Panc1 (cell line): Measurements from ENCODE around the gene ARL14. TPM values are rescaled to one million over a fixed set of nuclear protein-coding genes. Genes with fewer than 3 reads are reported as not detected.

Experiments used
- ATAC-seq: fragments of 200-7000 bp; cut with Tn5 transposase; 2 replicates; pipeline ENCODE4 v1.9.1; 2020; ENCODE audit warnings: mild to moderate bottlenecking, moderate library complexity
- BruUV-seq: library from RNA; stranded (reverse); fragments of 400-500 nt; replicated peaks from 2 replicates; lab custom pipeline; 2021; lab: Mats Ljungman, UMichigan
- CTCF ChIA-PET: fragments of 300-600 bp; sonication (Branson Sonifier 250); formaldehyde crosslinking; loops from one replicate; lab custom pipeline; 2022; ENCODE audit warnings: antibody characterized with exemption; lab: Charles Lee
- POLR2A ChIA-PET: fragments of 300-600 bp; sonication (Branson Sonifier 250); formaldehyde crosslinking; loops from one replicate; lab custom pipeline; 2022; ENCODE audit warnings: antibody characterized with exemption; lab: Charles Lee
- DNase-seq: peaks from one replicate; pipeline ENCODE4 v3.0.0-alpha.2; 2010; ENCODE audit warnings: low read depth, low spot score
- H3K27ac ChIP-seq: 2 replicates; pipeline ENCODE4 v1.5.1; 2011; ENCODE audit warnings: mild to moderate bottlenecking, low read length, inconsistent platforms
- H3K27me3 ChIP-seq: fragments of 200-500 bp; sonication (Bioruptor generic); 2 replicates; pipeline ENCODE4 v1.6.0; 2014; ENCODE audit warnings: low read length, inconsistent platforms; ENCODE audit not compliant: control insufficient read depth, insufficient read depth
- H3K36me3 ChIP-seq: fragments of 200-500 bp; sonication (Bioruptor generic); 2 replicates; pipeline ENCODE4 v1.5.1; 2014; ENCODE audit warnings: inconsistent platforms, mild to moderate bottlenecking, low read length, moderate library complexity; ENCODE audit not compliant: control insufficient read depth, insufficient read depth
- H3K4me1 ChIP-seq: 2 replicates; pipeline ENCODE4 v1.5.1; 2011; ENCODE audit warnings: inconsistent platforms, mild to moderate bottlenecking, low read length, moderate library complexity; ENCODE audit not compliant: control insufficient read depth, insufficient read depth
- H3K4me3 ChIP-seq, 2 experiments: 2 replicates each; pipeline ENCODE4 v1.5.1; 2011 to 2012; ENCODE audit warnings: low read depth in 2 of 2, low read length in 2 of 2, mild to moderate bottlenecking in 2 of 2, inconsistent platforms in 1 of 2, moderate library complexity in 1 of 2
- H3K9me3 ChIP-seq: fragments of 200-500 bp; sonication (Bioruptor generic); 2 replicates; pipeline ENCODE4 v1.5.1; 2014; ENCODE audit warnings: low read depth, mild to moderate bottlenecking, inconsistent platforms, low read length, moderate library complexity; ENCODE audit not compliant: control insufficient read depth, insufficient read depth
- POLR2AphosphoS5 ChIP-seq: IDR thresholded peaks from 2 replicates; pipeline ENCODE4 v1.6.1; 2012; ENCODE audit warnings: mild to moderate bottlenecking, low read depth, low read length, moderate library complexity
- SIN3A ChIP-seq: IDR thresholded peaks from 2 replicates; pipeline ENCODE4 v1.6.1; 2012; ENCODE audit warnings: low read depth, mild to moderate bottlenecking, low read length, moderate library complexity, borderline replicate concordance; ENCODE audit not compliant: insufficient read depth
- TCF7L2 ChIP-seq: IDR thresholded peaks from 2 replicates; pipeline ENCODE4 v1.6.1; 2011; ENCODE audit warnings: mild to moderate bottlenecking, low read depth, low read length, inconsistent platforms
- in situ Hi-C: cut with HindIII; loops from 2 replicates; pipeline ENCODE4 v1.10.0; 2016; ENCODE audit warnings: low sequenced_read_pairs, low pct_unique_long_range_greater_than_20kb
- intact Hi-C: fragments of 100-400 bp; cut with micrococcal nuclease; formaldehyde crosslinking; loops from one replicate; pipeline ENCODE4 v1.10.0; 2022; ENCODE audit not compliant: unreplicated experiment
- total RNA-seq: library from RNA; stranded (reverse); gene quantifications from one replicate; pipeline ENCODE4 v1.2.1, GENCODE V29; 2021; ENCODE audit not compliant: unreplicated experiment
- TF ChIP-seq, protein P1 (sequence below): fragments of 450-650 bp; IDR thresholded peaks from 2 replicates; pipeline ENCODE4 v1.5.1; 2017; ENCODE audit warnings: mild to moderate bottlenecking
- TF ChIP-seq, protein P2 (sequence below), 2 experiments: IDR thresholded peaks; 2 replicates each; pipeline ENCODE4 v1.6.1; 2011 to 2012; ENCODE audit warnings: low read depth in 2 of 2, control low read depth in 1 of 2, low read length in 1 of 2, mild to moderate bottlenecking in 1 of 2, moderate library complexity in 1 of 2; ENCODE audit not compliant: insufficient read depth in 1 of 2

The ARL14 gene
- total RNA-seq, 1 experiment from 2014 or later = 2.5 TPM

DNA sequence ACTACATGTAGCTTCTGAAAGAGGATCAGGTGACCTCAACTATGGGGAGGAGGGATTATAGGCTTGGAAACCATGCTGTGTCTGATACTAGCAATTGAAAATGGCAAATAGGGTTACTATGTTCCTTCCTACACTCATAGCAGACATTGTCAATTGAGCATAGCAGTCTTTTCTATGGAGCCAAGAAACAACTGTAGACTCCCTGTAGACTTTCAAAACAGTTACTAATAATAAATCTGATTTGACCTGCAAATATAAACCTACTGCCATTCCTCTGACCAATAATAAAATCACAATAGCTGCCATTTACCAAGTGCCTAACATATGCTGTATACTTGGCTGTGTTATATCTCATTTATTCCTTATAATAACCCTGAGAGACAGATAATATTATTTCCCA is 8.5 kb upstream of the ARL14 start:
- intact Hi-C loops = no loop called here
- H3K4me3 ChIP-seq = no peak overlapping the region
- no peaks in the 10 kb centered on the region for H3K36me3 ChIP-seq
- TF ChIP-seq, protein P1, sequence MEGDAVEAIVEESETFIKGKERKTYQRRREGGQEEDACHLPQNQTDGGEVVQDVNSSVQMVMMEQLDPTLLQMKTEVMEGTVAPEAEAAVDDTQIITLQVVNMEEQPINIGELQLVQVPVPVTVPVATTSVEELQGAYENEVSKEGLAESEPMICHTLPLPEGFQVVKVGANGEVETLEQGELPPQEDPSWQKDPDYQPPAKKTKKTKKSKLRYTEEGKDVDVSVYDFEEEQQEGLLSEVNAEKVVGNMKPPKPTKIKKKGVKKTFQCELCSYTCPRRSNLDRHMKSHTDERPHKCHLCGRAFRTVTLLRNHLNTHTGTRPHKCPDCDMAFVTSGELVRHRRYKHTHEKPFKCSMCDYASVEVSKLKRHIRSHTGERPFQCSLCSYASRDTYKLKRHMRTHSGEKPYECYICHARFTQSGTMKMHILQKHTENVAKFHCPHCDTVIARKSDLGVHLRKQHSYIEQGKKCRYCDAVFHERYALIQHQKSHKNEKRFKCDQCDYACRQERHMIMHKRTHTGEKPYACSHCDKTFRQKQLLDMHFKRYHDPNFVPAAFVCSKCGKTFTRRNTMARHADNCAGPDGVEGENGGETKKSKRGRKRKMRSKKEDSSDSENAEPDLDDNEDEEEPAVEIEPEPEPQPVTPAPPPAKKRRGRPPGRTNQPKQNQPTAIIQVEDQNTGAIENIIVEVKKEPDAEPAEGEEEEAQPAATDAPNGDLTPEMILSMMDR = no peak
- TF ChIP-seq TCF7L2 = no peak
- TF ChIP-seq, protein P2, sequence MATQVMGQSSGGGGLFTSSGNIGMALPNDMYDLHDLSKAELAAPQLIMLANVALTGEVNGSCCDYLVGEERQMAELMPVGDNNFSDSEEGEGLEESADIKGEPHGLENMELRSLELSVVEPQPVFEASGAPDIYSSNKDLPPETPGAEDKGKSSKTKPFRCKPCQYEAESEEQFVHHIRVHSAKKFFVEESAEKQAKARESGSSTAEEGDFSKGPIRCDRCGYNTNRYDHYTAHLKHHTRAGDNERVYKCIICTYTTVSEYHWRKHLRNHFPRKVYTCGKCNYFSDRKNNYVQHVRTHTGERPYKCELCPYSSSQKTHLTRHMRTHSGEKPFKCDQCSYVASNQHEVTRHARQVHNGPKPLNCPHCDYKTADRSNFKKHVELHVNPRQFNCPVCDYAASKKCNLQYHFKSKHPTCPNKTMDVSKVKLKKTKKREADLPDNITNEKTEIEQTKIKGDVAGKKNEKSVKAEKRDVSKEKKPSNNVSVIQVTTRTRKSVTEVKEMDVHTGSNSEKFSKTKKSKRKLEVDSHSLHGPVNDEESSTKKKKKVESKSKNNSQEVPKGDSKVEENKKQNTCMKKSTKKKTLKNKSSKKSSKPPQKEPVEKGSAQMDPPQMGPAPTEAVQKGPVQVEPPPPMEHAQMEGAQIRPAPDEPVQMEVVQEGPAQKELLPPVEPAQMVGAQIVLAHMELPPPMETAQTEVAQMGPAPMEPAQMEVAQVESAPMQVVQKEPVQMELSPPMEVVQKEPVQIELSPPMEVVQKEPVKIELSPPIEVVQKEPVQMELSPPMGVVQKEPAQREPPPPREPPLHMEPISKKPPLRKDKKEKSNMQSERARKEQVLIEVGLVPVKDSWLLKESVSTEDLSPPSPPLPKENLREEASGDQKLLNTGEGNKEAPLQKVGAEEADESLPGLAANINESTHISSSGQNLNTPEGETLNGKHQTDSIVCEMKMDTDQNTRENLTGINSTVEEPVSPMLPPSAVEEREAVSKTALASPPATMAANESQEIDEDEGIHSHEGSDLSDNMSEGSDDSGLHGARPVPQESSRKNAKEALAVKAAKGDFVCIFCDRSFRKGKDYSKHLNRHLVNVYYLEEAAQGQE (IDR thresholded peaks at IDR 0.05; ENCODE audit: insufficient read depth in 1 of 2, low read depth in 2 of 2, low read length in 1 of 2) = no peak
- TF ChIP-seq POLR2AphosphoS5 = no peak
- TF ChIP-seq SIN3A = no peak
- ChIA-PET POLR2A (no interaction called here), CTCF (no interaction called here)
- H3K27me3 ChIP-seq = no peaks in the 10 kb centered on the region
- no TSS peak for BruUV-seq
- ATAC-seq (no peak), DNase-seq (no peak)
- H3K27ac ChIP-seq = peak overlapping the region; percentile 79
- no peaks in the 10 kb centered on the region; the same call in 1 of the 2 replicates for H3K9me3 ChIP-seq
- in situ Hi-C loops = no loop called here
- H3K4me1 ChIP-seq = peaks cover 21% of the 10 kb centered on the region

DNA sequence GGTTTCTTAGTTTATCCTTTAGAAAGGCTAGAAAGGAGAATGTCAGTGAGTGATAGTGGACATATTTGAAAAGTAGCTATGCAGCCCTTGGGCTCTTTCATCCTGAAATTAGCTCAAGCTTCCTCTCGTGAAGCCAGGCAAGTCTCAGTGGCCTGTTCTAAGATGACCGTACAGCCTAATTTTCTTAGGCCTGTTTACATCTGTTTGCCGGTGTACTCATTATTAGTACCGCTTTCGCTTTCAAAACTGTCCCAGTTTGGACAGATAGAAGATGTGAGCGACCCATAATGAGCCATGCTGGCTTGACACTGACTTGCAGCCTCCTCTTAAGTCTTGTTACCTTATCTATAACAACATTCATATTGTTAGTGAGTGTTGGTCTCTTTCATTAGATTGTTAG is 5.7 kb upstream of the ARL14 start:
- in situ Hi-C loops (no loop called here), intact Hi-C loops (no loop called here)
- no peak for TF ChIP-seq TCF7L2
- TF ChIP-seq, protein P1 = 0 out of 2 replicates have a peak, but pooled peaks have one; percentile 3
- TF ChIP-seq, protein P2 (IDR thresholded peaks at IDR 0.05; ENCODE audit: insufficient read depth in 1 of 2, low read depth in 2 of 2, low read length in 1 of 2) = no peak
- Histone ChIP-seq H3K36me3 (no peaks in the 10 kb centered on the region), H3K9me3 (no peaks in the 10 kb centered on the region; the same call in 1 of the 2 replicates), H3K4me1 (peaks cover 40% of the 10 kb centered on the region), H3K27ac (peak overlapping the region; percentile 91), H3K27me3 (no peaks in the 10 kb centered on the region), H3K4me3 (peak overlapping the region; percentile 13 to 44; a peak in 3 of 4 replicates)
- ChIA-PET POLR2A (no interaction called here), CTCF (no interaction called here)
- ATAC-seq (peak; percentile 73), DNase-seq (no peak)
- no TSS peak for BruUV-seq
